Lung (tissue), 12 donors: ENCODE data around the gene KIAA0040. TPM values are rescaled to one million over a fixed set of nuclear protein-coding genes. Genes with fewer than 3 reads are reported as not detected.

Source experiments
- ATAC-seq: fragments of 200-7000 bp; cut with Tn5 transposase; one replicate; pipeline ENCODE4 v1.9.1; 2020; ENCODE audit warnings: moderate number of reproducible peaks; ENCODE audit not compliant: insufficient read depth, low FRiP score
- DNase-seq, 3 donors: peaks; one replicate each; pipeline ENCODE4 v3.0.0-alpha.2; 2013 to 2017
- H3K27ac ChIP-seq, 2 donors: one replicate each; pipeline ENCODE4 v1.5.1; 2013; ENCODE audit warnings: mild to moderate bottlenecking in 2 of 2, moderate library complexity in 2 of 2, control low read depth in 1 of 2, inconsistent platforms in 1 of 2, low read depth in 1 of 2, low read length in 1 of 2
- H3K27me3 ChIP-seq, 3 donors: one replicate each; pipeline ENCODE4 v1.5.1; 2013; ENCODE audit warnings: low read length in 2 of 3; ENCODE audit not compliant: control insufficient read depth in 3 of 3, insufficient read depth in 3 of 3
- H3K36me3 ChIP-seq, 4 donors: one replicate each; pipeline ENCODE4 v1.5.1; 2013; ENCODE audit warnings: low read length in 4 of 4, mild to moderate bottlenecking in 1 of 4, moderate library complexity in 1 of 4; ENCODE audit not compliant: control insufficient read depth in 4 of 4, insufficient read depth in 4 of 4
- H3K4me1 ChIP-seq, 5 donors: one replicate each; pipeline ENCODE4 v1.5.1; 2013; ENCODE audit warnings: low read length in 5 of 5, mild to moderate bottlenecking in 2 of 5, moderate library complexity in 1 of 5; ENCODE audit not compliant: control insufficient read depth in 5 of 5, insufficient read depth in 5 of 5
- H3K4me3 ChIP-seq: one replicate; pipeline ENCODE4 v1.5.1; 2013; ENCODE audit warnings: mild to moderate bottlenecking, control low read depth, moderate library complexity
- H3K9ac ChIP-seq, 2 donors: one replicate each; pipeline ENCODE4 v1.5.1; 2013; ENCODE audit warnings: low read length in 2 of 2, control low read depth in 1 of 2; ENCODE audit not compliant: insufficient read depth in 1 of 2
- H3K9me3 ChIP-seq, 4 donors: one replicate each; pipeline ENCODE4 v1.5.1; 2013; ENCODE audit warnings: low read length in 3 of 4, mild to moderate bottlenecking in 1 of 4, moderate library complexity in 1 of 4; ENCODE audit not compliant: control insufficient read depth in 4 of 4, insufficient read depth in 3 of 4
- CTCF ChIP-seq: IDR thresholded peaks from 2 replicates; pipeline ENCODE4 v1.5.1; 2012; ENCODE audit warnings: mild to moderate bottlenecking; ENCODE audit errors: control extremely low read depth, extremely low read depth
- WGBS, 2 donors: extraction: QIAGEN DNeasy Blood & Tissue Kit; methylation state at CpG; one replicate each; pipeline ENCODE4 v1.1.7; 2013; 5-methylcytosine and 5-hydroxymethylcytosine counted together
- polyA plus RNA-seq, 2 donors: library from polyadenylated mRNA; stranded (reverse); fragments of 200-250 nt; gene quantifications; one replicate each; pipeline ENCODE4 v1.2.1, GENCODE V29; 2013
- total RNA-seq, 2 donors: library from RNA; depleted of rRNA in 1 of 2; stranded (reverse); fragments of >200 nt in 1 of 2; gene quantifications; one replicate each; pipeline ENCODE4 v1.2.1, GENCODE V29; 2014 to 2021
- donor health status: control.
- donor health status: control.
- donor health status: Bipolar disorder and iron deficiency.
- donor health status: healthy.
- donor health status: DM: yes; HTN: yes; CAD: no.

The KIAA0040 gene
- total and polyA plus RNA-seq, 4 donors, result 13.4 to 37.9 (median 29.5) TPM

DNA sequence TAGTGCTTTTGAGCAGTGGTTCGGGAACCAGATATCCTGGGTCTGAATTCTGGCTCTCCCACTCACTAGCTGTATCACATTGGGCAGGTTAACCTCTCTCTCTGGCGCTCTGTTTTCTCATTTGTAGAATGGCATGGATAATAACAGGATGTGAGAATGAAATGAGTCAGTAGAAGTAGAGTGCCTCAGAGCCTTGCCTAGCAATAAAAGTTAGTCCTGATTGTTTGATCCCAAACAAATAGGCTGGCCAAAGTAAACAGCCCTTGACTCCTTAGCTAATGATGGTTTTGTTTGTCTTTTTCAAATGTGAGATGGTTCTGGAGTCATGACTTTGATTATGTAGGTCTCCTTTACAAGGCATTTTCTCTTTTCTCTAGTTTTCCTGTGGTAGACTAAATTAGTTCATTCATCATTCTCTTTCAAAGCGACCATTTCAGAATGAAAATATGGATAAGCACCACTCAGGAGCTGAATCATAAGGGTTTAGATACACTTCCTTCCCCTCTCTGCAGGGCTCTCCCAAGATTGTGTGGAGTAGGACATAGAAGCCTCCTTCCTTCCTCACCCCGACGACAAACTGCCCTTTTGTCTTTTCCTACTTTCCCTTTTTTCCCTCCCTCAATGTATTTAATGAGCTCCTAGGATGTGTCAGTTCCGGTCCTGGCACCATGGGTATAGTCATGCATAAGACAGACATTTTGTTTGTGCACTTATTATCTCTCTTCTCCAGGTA, 23.1 kb downstream of the KIAA0040 start:
- WGBS, 2 donors, result 57 to 61% methylated on average over 6 of the region's 6 CpGs
- DNase-seq, result no peak
- H3K27ac ChIP-seq, result no peak overlapping the region
- peaks cover 0 to 26% (median 8%) of the 10 kb centered on the region in 4 donors for H3K36me3 ChIP-seq
- no peak overlapping the region for H3K9ac ChIP-seq
- no peaks in the 10 kb centered on the region for H3K27me3 ChIP-seq
- H3K4me1 ChIP-seq, result peaks cover 0 to 11% (median 0%) of the 10 kb centered on the region in 5 donors
- no peak for ATAC-seq
- TF ChIP-seq CTCF, result no peak
- no peaks in the 10 kb centered on the region for H3K9me3 ChIP-seq
- no peak overlapping the region for H3K4me3 ChIP-seq

DNA sequence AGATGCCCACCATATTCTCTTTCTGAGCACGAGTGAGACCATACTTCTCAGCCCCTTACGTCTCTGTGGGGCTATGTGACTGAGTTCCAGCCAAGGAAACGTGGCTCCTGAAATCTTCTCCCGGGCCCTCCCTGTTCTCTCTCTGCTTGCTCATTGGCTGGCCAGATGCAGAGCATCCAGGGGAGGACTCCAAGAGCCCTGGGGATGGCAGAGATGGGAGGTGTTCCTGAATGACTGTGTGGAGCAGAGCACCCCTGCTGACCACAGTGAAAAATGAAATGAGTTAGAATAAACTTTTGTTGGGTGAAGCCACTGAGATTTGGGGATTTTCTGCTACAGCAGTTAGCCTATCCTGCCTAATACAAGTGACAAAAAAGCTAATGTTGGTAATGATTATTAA, 23.8 kb downstream of the KIAA0040 start:
- H3K9ac ChIP-seq, result no peak overlapping the region
- H3K4me3 ChIP-seq, result no peak overlapping the region
- ATAC-seq, result no peak
- H3K4me1 ChIP-seq, result peaks cover 0 to 11% (median 0%) of the 10 kb centered on the region in 5 donors
- H3K27me3 ChIP-seq, result no peaks in the 10 kb centered on the region
- H3K36me3 ChIP-seq, result peaks cover 0 to 25% (median 8%) of the 10 kb centered on the region in 4 donors
- no peak for TF ChIP-seq CTCF
- WGBS, 2 donors, result 93 to 97% methylated on average over 4 of the region's 4 CpGs
- peak overlapping the region in 1 of 2 donors; percentile 20 for H3K27ac ChIP-seq
- no peak for DNase-seq
- H3K9me3 ChIP-seq, result no peaks in the 10 kb centered on the region

GRCh38 chr1:175167861-175168260, 24.7 kb downstream of the KIAA0040 start:
- TF ChIP-seq CTCF, result no peak

DNA sequence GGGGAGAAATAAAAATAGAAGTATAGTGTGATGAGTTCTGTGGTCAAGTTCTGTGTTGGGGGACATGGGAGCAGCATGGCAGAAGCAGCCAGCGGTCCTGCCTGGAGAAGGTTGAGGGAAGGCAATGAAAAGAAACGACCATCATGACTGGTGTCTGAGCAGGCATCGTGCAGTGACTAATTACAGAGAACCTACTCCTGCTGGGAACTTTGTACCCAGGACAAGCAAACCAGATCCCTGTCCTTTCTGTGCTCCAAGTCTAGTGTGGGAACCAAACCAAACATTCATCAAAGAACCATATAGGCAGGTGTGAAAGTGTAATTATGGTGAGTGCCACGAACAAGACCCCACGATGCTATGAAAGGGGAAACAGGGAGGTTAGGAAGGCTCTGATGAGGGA, 25.8 kb downstream of the KIAA0040 start:
- ATAC-seq, result no peak
- peaks cover 0 to 34% (median 7%) of the 10 kb centered on the region in 4 donors for H3K36me3 ChIP-seq
- 85 to 92% methylated on average over 5 of the region's 5 CpGs for WGBS, 2 donors
- no peaks in the 10 kb centered on the region for H3K27me3 ChIP-seq
- no peak overlapping the region for H3K4me3 ChIP-seq
- no peak for DNase-seq
- H3K9me3 ChIP-seq, result no peaks in the 10 kb centered on the region
- H3K27ac ChIP-seq, result no peak overlapping the region
- peaks cover 0 to 12% (median 0%) of the 10 kb centered on the region in 5 donors for H3K4me1 ChIP-seq
- TF ChIP-seq CTCF, result no peak
- H3K9ac ChIP-seq, result no peak overlapping the region

More at GRCh38 chr1:175167861-175168260, 24.7 kb downstream of the KIAA0040 start:
- DNase-seq, result no peak
- Histone ChIP-seq H3K27me3 (no peaks in the 10 kb centered on the region), H3K4me3 (no peak overlapping the region), H3K36me3 (peaks cover 0 to 30% (median 8%) of the 10 kb centered on the region in 4 donors), H3K9me3 (no peaks in the 10 kb centered on the region), H3K9ac (no peak overlapping the region), H3K4me1 (peaks cover 0 to 11% (median 0%) of the 10 kb centered on the region in 5 donors), H3K27ac (no peak overlapping the region)
- ATAC-seq, result no peak
- 30 to 79% methylated on average over 2 of the region's 2 CpGs for WGBS, 2 donors
